Eye (tissue), 1 donor: ENCODE results near the gene ELAVL3.
"Not testable (repeated sequence)": the region's sequence is repeated elsewhere in the genome, so short reads cannot be mapped to it uniquely, and the experiment has no call there.

ENCODE experiments used
- DNase-seq: peaks from one replicate; pipeline ENCODE4 v3.0.0-alpha.2; 2015

The ELAVL3 gene

GRCh38 chr19:11435057-11435832, 45.6 kb downstream of the ELAVL3 start, which contains the start of the genes ODAD3 and PRKCSH:
TSS of gene ODAD3 (minus strand) at chr19:11435121. CDS start at chr19:11435016, 105 bp downstream.
TSS of gene PRKCSH (plus strand) at chr19:11435635. CDS start at chr19:11436118, 483 bp downstream.
- DNase-seq = peak; percentile 100

GRCh38 chr19:11434703-11435056, 46.2 kb downstream of the ELAVL3 start:
- no peak for DNase-seq

GRCh38 chr19:11433526-11433925, 47.3 kb downstream of the ELAVL3 start:
- DNase-seq = not testable (repeated sequence)

- DNase-seq = no peak
Observed at GRCh38 chr19:11426656-11427055, 54.2 kb downstream of the ELAVL3 start.

- DNase-seq = no peak
Observed at GRCh38 chr19:11425719-11426457, 55.0 kb downstream of the ELAVL3 start.

- no peak for DNase-seq
Observed at GRCh38 chr19:11423791-11424181, 57.1 kb downstream of the ELAVL3 start.

- peak; percentile 36 for DNase-seq
Observed at GRCh38 chr19:11423164-11423790, 57.6 kb downstream of the ELAVL3 start.

GRCh38 chr19:11422163-11423065, 58.4 kb downstream of the ELAVL3 start:
- peak; percentile 55 for DNase-seq

- DNase-seq = peak; percentile 45
Observed at GRCh38 chr19:11421371-11422098, 59.3 kb downstream of the ELAVL3 start.

- DNase-seq = peak; percentile 61
Observed at GRCh38 chr19:11420429-11421370, 60.1 kb downstream of the ELAVL3 start.

- DNase-seq = peak; percentile 47
Observed at GRCh38 chr19:11418549-11419506, 62.0 kb downstream of the ELAVL3 start, which contains the start of gene RGL3. TSS of gene RGL3 (minus strand) at chr19:11419314. CDS start at chr19:11419278, 36 bp downstream.

- DNase-seq = no peak
Observed at GRCh38 chr19:11418094-11418548, 62.7 kb downstream of the ELAVL3 start.

GRCh38 chr19:11416346-11417052, 64.3 kb downstream of the ELAVL3 start:
- no peak for DNase-seq

- no peak for DNase-seq
Observed at GRCh38 chr19:11414544-11414943, 66.3 kb downstream of the ELAVL3 start.

- DNase-seq = no peak
Observed at GRCh38 chr19:11410682-11411081, 70.2 kb downstream of the ELAVL3 start.

- DNase-seq = no peak
Observed at GRCh38 chr19:11408591-11408990, 72.3 kb downstream of the ELAVL3 start.

GRCh38 chr19:11406703-11407236, 74.1 kb downstream of the ELAVL3 start:
- not testable (repeated sequence) for DNase-seq
